Spleen (tissue), 11 donors: ENCODE data around the gene IL25. TPM values are rescaled to one million over a fixed set of nuclear protein-coding genes. Genes with fewer than 3 reads are reported as not detected.

ENCODE experiments used
- DNase-seq: peaks from one replicate; pipeline ENCODE4 v3.0.0-alpha.2; 2020
- H3K27ac ChIP-seq, 8 donors: fragments of 200-600 bp; sonication (generic) in 7 of 8; 1 replicate in 4 of 8; 2 replicates in 4 of 8; pipeline versions ENCODE4 v1.5.0 to v1.8.0; 2016 to 2021; ENCODE audit warnings: inconsistent platforms in 4 of 8, mild to moderate bottlenecking in 4 of 8, moderate library complexity in 1 of 8
- H3K27me3 ChIP-seq, 7 donors: fragments of 200-600 bp; sonication (generic) in 6 of 7; replicated peaks in 1 of 7; 1 replicate in 4 of 7; 2 replicates in 3 of 7; pipeline versions ENCODE4 v1.5.0 to v1.8.0; 2016 to 2021; ENCODE audit warnings: inconsistent platforms in 3 of 7, mild to moderate bottlenecking in 1 of 7
- H3K36me3 ChIP-seq, 6 donors: fragments of 200-600 bp; sonication (generic) in 5 of 6; 1 replicate in 4 of 6; 2 replicates in 2 of 6; pipeline versions ENCODE4 v1.5.0 to v1.8.0; 2016 to 2021; ENCODE audit warnings: inconsistent platforms in 2 of 6
- H3K4me1 ChIP-seq, 6 donors: fragments of 200-600 bp; sonication (generic) in 5 of 6; 1 replicate in 3 of 6; 2 replicates in 3 of 6; pipeline versions ENCODE4 v1.5.0 to v1.8.0; 2016 to 2021; ENCODE audit warnings: inconsistent platforms in 3 of 6
- H3K4me3 ChIP-seq, 8 donors: fragments of 200-600 bp; sonication (generic) in 7 of 8; 1 replicate in 4 of 8; 2 replicates in 4 of 8; pipeline versions ENCODE4 v1.5.0 to v1.8.0; 2016 to 2021; ENCODE audit warnings: inconsistent platforms in 4 of 8, mild to moderate bottlenecking in 4 of 8, moderate library complexity in 2 of 8
- H3K9me3 ChIP-seq, 8 donors: fragments of 200-600 bp; sonication (generic) in 7 of 8; 1 replicate in 4 of 8; 2 replicates in 4 of 8; pipeline versions ENCODE4 v1.5.0 to v1.8.0; 2016 to 2021; ENCODE audit warnings: inconsistent platforms in 4 of 8
- POLR2A ChIP-seq, 3 donors: fragments of 450-650 bp; IDR thresholded peaks; one replicate each; pipeline ENCODE4 v1.5.1; 2017; ENCODE audit warnings: antibody characterized with exemption in 3 of 3, mild to moderate bottlenecking in 1 of 3
- POLR2AphosphoS5 ChIP-seq, 3 donors: sonication (generic); formaldehyde crosslinking; IDR thresholded peaks; one replicate each; pipeline ENCODE4 v1.5.1; 2017; ENCODE audit warnings: antibody characterized with exemption in 3 of 3
- WGBS, 5 donors: extraction: QIAGEN DNeasy Blood & Tissue Kit in 3 of 5; methylation state at CpG; one replicate each; pipeline versions ENCODE4 v1.1.5 to v1.1.7; 2013 to 2018; 5-methylcytosine and 5-hydroxymethylcytosine counted together
- intact Hi-C: fragments of 100-400 bp; cut with DNase I; formaldehyde crosslinking; loops from one replicate; pipeline ENCODE4 v1.15.0; 2023; ENCODE audit warnings: low total_unique reads
- polyA plus RNA-seq, 3 donors: library from polyadenylated mRNA; stranded (reverse); fragments of 200-250 nt; gene quantifications; one replicate each; pipeline ENCODE4 v1.2.1, GENCODE V29; 2013
- total RNA-seq, 7 donors: library from RNA; depleted of rRNA in 3 of 7; stranded (reverse); fragments of >200 nt in 3 of 7; fragmentation: NEBNext Ultra II Directional in 4 of 7; extraction: Animal tissue kit (Norgen Biotek cat#: 25700) in 4 of 7; gene quantifications; one replicate each; pipeline versions ENCODE4 v1.1.0 to v1.2.1, GENCODE V29; 2016 to 2021
- TF ChIP-seq, protein P1 (sequence below), 11 experiments: fragments of 200-600 bp in 7 of 11; fragments of 450-650 bp in 4 of 11; sonication (generic) in 4 of 11; IDR thresholded peaks in 8 of 11; conservative IDR thresholded peaks in 3 of 11; 1 replicate in 7 of 11; 2 replicates in 4 of 11; pipeline versions ENCODE4 v1.4.0 to v1.8.0; 2016 to 2021; ENCODE audit warnings: antibody characterized with exemption in 11 of 11, inconsistent platforms in 4 of 11, mild to moderate bottlenecking in 1 of 11
- donor health status: healthy with polysubstance abuse.
- donor health status: DM: no; HTN: no; CAD: no; lungs with moderate emphysema.
- donor health status: DM: no; HTN: no; CAD: no.
- donor health status: Bipolar disorder and iron deficiency.
- donor health status: healthy.
- donor health status: DM: no; HTN: no; CAD: no.
- donor health status: DM: yes; HTN: yes; CAD: no.

IL25 gene
- total and polyA plus RNA-seq, 10 donors = not detected

DNA sequence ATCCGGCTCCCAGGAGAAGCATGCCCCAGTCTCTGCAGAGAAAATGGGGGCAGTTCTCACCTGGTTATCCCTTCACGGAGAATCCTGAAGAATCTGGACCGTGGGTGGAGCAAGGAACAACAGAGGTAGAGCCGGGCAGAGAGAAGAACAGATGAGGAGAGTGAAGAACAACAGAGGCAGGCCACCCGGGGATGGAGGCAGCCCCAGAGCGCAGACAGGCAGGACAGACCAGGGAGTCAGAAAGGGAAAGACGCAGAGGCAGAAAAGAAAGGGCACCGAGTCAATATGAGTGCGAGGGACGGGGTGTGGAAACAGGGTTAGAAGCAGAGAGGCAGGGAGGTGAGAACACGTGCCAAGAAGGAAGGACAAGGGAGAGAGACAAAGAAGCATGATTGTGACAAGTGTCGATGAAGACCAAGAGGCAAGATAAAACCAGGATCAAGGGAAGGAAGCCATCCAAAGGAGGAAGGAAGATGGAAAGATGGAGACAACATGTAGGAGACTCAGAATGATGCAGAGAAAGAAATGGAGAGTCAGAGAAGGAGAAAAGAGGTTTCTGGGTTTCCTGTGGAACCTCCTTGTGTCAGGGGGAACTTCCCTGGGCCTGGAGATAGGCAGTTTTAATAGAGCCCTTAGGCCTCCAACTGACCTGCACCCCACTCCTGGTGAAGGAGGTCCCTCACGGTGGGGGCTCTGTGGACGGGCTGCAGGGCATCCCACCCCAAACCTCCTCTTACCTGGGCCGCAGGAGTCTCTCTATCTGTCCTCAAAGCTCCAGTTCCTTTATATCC lies 35.1 kb downstream of the IL25 start, which contains the start of gene MYH6:
Gene MYH6 (minus strand): TSS at position 758 of the 791 bp plus-strand sequence. CDS start 1,050 bp downstream, outside the sequence.
- no peaks in the 10 kb centered on the region for H3K9me3 ChIP-seq
- H3K36me3 ChIP-seq = no peaks in the 10 kb centered on the region
- no peak within 1 kb of the TSS for H3K27ac ChIP-seq
- intact Hi-C loops = no loop called here
- no peaks in the 10 kb centered on the region for H3K4me1 ChIP-seq
- TF ChIP-seq POLR2AphosphoS5 (IDR thresholded peaks at IDR 0.05) (no peak), POLR2A (IDR thresholded peaks at IDR 0.05) (no peak)
- TF ChIP-seq, protein P1, sequence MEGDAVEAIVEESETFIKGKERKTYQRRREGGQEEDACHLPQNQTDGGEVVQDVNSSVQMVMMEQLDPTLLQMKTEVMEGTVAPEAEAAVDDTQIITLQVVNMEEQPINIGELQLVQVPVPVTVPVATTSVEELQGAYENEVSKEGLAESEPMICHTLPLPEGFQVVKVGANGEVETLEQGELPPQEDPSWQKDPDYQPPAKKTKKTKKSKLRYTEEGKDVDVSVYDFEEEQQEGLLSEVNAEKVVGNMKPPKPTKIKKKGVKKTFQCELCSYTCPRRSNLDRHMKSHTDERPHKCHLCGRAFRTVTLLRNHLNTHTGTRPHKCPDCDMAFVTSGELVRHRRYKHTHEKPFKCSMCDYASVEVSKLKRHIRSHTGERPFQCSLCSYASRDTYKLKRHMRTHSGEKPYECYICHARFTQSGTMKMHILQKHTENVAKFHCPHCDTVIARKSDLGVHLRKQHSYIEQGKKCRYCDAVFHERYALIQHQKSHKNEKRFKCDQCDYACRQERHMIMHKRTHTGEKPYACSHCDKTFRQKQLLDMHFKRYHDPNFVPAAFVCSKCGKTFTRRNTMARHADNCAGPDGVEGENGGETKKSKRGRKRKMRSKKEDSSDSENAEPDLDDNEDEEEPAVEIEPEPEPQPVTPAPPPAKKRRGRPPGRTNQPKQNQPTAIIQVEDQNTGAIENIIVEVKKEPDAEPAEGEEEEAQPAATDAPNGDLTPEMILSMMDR (IDR thresholded peaks at IDR 0.05 in 8 of 11, conservative IDR thresholded peaks at IDR 0.05 in 3 of 11) = no peak
- H3K4me3 ChIP-seq = no peak within 1 kb of the TSS
- 74 to 86% (median 84%) methylated on average over 15 of the region's 15 CpGs for WGBS, 5 donors
- DNase-seq = no peak
- H3K27me3 ChIP-seq = peaks cover 0 to 90% (median 0%) of the 10 kb centered on the region in 7 donors

DNA sequence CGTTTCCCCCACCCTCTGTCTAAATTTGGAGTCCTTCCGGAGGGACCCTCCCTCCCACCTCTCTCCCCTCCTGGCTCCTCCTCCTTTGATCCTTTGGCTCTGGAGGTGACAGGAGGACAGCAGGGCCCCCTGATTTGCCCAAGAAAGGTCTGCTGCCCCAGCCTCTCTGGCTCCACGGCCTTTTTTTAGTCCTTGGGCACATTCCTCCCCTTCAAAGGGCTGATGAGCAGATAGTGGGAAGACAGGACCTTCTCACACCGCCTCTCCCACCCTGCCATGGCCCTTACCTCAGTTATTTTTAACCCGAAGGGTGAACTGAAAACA lies 35.7 kb downstream of the IL25 start:
- Histone ChIP-seq H3K4me1 (no peaks in the 10 kb centered on the region), H3K27ac (no peak overlapping the region), H3K36me3 (no peaks in the 10 kb centered on the region), H3K9me3 (no peaks in the 10 kb centered on the region), H3K27me3 (peaks cover 0 to 84% (median 0%) of the 10 kb centered on the region in 7 donors), H3K4me3 (no peak overlapping the region)
- DNase-seq = no peak
- no peak for TF ChIP-seq POLR2AphosphoS5 (IDR thresholded peaks at IDR 0.05)
- WGBS, 5 donors = 51 to 70% (median 66%) methylated on average over 5 of the region's 5 CpGs
- intact Hi-C loops = no loop called here

DNA sequence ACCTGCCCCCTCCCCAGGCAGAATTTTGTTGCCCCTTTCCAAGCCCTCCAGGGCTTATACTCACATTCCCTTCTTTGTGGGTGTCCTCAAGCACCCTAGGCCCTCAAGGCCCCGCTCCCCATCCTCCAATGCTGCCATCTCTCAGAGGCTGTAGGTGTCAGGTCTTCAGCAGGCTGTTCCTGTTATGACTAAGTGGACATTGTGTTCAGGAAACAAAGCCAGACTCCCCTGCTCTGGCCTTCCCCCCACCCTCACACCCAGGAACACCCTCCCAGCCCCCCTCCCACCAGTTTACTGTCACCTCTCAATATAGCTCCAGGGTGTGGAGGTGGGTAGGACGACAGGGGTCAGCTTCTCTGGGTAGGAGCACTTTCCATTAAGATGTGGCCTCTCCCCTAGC lies 36.9 kb downstream of the IL25 start:
- TF ChIP-seq, protein P1 (IDR thresholded peaks at IDR 0.05 in 8 of 11, conservative IDR thresholded peaks at IDR 0.05 in 3 of 11) = no peak
- TF ChIP-seq POLR2AphosphoS5 (IDR thresholded peaks at IDR 0.05) = no peak
- TF ChIP-seq POLR2A (IDR thresholded peaks at IDR 0.05) = no peak
- Histone ChIP-seq H3K4me3 (no peak overlapping the region), H3K4me1 (no peaks in the 10 kb centered on the region), H3K27ac (no peak overlapping the region), H3K9me3 (no peaks in the 10 kb centered on the region), H3K27me3 (peaks cover 0 to 75% (median 0%) of the 10 kb centered on the region in 7 donors), H3K36me3 (no peaks in the 10 kb centered on the region)
- intact Hi-C loops = no loop called here
- WGBS, 5 donors = 60 to 85% (median 74%) methylated on average over 2 of the region's 2 CpGs
- no peak for DNase-seq

DNA sequence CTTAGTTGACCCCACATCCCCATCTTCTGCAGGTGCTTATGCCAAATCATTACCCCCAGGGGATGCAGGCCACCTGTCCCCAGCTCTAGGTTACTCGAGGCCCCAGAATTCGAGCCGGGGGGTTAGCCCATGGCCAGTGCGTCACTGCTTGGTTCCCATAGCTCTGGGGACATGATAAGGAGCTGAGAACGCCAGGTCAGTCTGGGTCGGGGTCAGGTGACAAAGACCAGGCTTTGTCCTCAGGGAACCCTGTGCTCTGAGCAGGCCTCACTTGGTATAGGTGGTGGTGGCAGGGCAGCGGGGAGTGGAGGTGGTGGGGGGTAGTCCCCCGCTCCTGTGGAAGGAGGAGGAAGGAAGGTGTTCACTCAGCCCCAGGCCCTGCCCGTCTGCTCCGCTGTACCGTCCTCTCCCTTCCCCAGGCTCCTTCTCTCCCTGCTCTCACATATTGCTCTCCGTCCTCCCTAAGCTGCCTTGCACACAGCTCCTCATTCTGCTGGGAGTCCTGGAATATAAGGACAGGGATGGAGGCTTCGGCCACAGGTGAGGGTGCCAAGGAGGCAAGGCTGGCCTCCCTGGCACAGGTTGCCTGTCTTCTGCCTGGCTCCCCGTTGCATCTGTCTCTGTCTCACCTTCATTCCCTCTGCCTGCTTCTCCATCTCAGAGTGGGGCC lies 37.5 kb downstream of the IL25 start:
- no peaks in the 10 kb centered on the region for H3K4me1 ChIP-seq
- no peaks in the 10 kb centered on the region for H3K36me3 ChIP-seq
- H3K9me3 ChIP-seq = no peaks in the 10 kb centered on the region
- peaks cover 0 to 68% (median 0%) of the 10 kb centered on the region in 7 donors for H3K27me3 ChIP-seq
- TF ChIP-seq POLR2A (IDR thresholded peaks at IDR 0.05) (no peak), POLR2AphosphoS5 (IDR thresholded peaks at IDR 0.05) (no peak)
- TF ChIP-seq, protein P1 (IDR thresholded peaks at IDR 0.05 in 8 of 11, conservative IDR thresholded peaks at IDR 0.05 in 3 of 11) = no peak
- no peak for DNase-seq
- 80 to 87% (median 83%) methylated on average over 13 to 14 of the region's 14 CpGs for WGBS, 5 donors
- intact Hi-C loops = no loop called here
- H3K4me3 ChIP-seq = no peak overlapping the region
- H3K27ac ChIP-seq = no peak overlapping the region
